HG02870 (cell line): ENCODE measurements around the gene ZNF644.

Source experiments
- ATAC-seq: cut with Tn5 transposase; IDR thresholded peaks from one replicate; pipeline ENCODE4 v1.9.1; 2021; ENCODE audit warnings: mild to moderate bottlenecking, moderate library complexity; ENCODE audit not compliant: unreplicated experiment

ZNF644 gene

DNA sequence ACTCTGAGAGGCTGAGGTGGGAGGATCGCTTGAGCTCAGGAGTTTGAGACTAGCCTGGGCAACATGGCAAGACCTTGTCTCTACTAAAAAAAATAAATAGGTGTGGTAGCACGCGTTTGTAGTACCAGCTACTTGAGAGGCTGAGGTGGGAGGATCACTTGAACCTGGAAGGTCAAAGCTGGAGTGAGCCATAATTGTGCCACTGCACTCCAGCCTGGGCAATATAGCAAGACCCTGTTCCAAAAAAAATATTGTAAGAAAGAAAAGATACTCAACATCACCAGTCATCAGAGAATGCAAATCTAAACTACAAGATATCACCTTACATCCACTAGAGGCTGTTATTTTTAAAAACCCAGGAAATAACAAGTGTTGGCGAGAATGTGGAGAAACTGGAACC lies 32.5 kb downstream of the ZNF644 start:
- ATAC-seq: no peak

DNA sequence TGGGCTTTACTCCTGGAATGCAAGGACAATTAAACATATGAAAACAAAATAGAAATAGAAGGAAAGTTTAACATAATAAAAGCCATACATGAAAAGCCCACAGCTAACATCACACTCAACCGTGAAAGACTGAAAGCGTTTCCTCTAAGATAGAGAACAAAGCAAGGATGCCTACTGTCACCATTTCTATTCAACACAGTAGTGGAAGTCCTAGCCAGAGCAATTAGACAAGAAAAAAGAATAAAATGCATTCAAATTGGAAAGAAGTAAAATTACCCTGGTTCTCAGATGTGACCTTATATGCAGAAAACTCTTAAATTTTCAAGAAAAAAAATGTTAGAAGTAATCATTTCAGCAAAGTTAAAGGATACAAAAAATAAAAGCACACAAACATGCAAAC lies 34.0 kb downstream of the ZNF644 start:
- ATAC-seq: no peak

DNA sequence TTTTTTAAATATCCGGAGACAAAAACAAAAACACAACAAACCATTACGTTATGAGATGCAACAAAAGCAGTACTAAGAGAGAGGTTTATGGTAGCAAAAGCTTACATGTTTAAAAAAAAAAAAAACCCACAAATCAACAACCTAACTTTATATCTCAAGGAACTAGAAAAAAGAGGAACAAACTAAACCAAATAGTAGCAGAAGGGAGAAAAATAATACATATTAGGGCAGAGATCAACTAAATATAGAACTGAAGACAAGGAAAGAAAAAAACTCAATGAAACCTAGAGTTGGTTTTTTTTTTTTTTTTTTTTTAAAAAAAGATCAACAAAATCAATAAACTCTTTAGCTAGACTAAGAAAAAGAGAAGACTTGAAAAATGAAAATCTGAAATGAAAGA lies 34.9 kb downstream of the ZNF644 start:
- no peak for ATAC-seq

DNA sequence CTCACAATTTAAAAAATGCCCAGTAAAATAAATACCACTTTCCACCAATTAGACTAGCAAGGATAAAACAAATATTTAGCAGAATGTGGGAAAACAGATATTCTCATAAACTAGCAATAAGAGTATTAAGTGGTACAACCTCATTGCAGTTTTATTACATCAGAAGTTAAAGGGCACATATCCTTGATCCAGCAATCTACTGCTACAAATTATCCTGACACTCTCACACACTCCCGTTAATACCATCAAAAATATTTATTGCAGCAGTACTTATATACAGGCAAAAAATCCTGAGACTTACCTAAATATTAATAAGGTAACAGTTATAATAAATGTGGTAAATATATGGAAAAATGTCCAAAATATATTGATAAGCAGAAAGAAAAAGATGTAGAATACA lies 44.3 kb downstream of the ZNF644 start:
- no peak for ATAC-seq

DNA sequence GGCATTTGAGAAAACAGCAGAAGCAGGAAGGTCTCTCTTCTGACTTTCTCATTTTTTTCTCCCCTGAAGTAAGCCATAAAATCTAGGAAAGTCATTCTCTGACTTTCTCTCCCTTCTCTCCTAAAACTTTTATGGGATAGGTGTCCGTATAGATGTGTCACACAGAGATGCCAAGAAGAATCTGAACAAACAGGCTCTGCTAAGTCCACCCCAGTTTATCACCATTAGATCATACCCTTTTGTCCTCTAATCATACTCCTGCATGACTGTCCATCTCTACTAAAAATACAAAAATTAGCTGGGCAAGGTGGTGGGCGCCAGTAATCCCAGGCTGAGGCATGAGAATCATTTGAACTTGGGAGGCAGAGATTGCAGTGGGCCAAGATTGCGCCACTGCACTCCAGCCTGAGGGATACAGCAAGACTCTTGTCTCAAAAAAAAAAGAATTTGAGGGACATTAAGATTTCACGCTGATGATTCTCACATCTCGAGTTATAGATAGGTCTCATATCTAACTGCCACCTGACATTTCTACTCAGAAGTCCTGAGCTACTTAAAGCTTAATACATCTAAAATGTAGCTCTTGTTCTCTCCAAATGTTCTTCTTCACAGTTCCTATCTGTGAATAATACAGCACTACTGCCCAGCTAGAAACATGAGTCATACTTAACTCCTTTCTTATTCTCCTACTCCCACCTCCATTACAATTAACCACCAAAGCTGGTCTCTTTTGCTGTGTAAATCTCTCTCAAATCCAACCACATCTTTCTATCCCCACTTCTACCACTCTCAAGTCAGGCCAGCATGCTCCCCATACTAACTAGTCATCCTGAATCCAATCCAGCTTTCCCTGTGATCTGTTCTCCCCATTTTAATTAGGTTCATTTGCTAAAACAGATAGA lies 47.7 kb downstream of the ZNF644 start:
- no peak for ATAC-seq

DNA sequence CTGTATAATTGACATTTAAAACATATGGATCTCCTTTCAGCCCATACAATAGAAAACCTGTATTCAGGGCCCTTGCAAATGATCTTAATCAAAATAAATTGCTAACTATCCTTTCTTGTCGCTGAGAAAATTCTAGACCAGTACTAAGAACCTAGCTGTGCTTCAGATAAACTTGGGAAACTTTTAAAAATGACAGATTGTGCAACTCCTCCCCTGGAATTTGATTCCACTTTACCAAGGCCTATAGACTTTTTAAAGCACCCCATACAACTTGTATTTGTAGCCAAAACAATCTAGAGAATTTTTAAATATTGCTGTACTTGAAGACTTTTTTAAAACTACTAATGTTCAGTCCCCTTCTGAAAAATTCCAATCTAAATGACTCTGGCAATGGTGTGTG lies 51.6 kb downstream of the ZNF644 start:
- ATAC-seq: no peak

DNA sequence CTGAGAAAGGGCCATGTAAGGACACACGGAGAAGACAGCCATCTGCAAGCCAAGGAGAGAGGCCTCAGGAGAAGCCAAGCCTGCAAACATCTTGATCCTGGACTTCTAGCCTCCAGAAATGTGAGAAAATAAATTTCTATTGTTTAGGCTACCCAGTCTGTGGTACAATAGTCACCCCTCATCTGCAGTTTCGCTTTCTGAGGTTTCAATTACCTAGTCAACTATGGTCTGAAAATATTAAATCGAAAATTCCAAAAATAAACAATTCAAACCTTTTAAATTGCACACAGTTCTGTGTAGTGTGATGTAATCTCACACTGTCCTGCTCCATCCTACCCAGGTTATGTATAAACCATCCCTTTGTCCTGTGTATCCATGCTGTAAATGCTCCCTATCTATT lies 52.6 kb downstream of the ZNF644 start:
- no peak for ATAC-seq

DNA sequence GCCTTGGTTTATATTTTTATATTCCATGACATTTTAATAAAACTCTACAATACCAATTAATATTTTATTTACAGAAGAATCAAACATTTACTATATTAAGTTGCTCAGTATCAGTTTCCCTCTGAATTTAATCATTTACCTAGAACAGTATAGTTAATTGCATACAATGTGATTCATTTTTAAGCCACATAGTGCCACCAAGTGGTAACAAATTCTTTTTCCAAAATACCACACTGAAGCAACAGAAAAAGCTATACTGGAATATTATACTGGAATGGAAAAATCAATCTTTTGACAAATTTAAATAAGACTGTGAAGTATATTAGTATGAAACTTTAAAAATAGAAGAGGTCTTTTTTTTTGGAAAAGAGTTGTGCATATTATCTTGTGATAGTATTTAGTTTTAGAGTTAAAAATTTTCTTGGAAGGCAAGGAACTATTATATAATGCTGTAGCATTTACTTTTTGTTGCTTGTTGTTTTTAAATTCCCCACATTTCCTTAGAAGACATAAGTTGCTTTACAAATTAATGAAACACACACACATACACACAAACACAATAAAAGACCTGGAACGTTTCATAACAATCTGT lies 57.3 kb downstream of the ZNF644 start:
- no peak for ATAC-seq

DNA sequence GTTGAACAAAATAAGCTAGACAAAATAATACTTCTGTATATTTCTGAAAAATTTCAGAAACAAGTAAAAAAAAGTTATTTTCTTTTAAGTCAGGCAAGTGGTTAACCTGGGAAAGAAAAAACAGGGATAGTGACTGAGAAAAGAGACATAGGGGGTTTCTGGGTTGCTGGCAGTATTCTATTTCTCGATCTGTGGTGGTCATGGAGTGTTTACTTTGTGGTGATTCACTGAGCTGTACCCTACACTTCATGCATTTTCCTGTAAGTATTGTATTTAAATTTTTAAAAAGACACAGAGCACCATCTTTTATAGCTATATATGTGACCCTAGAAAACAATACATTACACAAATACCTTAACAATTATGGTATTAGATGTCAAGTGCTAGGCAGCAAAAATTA lies 58.2 kb downstream of the ZNF644 start:
- no peak for ATAC-seq

DNA sequence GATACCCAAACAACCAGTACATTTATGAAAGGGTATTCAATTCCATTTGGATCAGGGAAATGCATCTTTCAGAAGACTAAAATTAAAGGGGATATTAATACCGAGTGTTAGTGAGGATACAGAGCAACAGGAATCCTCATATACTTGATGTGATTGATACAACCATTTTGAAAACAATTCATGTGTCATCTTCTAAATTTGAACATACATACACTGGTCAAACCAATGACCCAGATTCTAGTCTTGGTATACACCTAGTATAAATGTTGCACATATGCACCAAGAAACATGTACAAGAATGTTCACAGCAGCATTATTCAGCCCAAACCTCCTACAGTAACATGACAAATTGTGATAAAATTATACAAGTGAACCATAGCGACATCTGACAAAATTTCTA lies 58.6 kb downstream of the ZNF644 start:
- ATAC-seq: no peak

DNA sequence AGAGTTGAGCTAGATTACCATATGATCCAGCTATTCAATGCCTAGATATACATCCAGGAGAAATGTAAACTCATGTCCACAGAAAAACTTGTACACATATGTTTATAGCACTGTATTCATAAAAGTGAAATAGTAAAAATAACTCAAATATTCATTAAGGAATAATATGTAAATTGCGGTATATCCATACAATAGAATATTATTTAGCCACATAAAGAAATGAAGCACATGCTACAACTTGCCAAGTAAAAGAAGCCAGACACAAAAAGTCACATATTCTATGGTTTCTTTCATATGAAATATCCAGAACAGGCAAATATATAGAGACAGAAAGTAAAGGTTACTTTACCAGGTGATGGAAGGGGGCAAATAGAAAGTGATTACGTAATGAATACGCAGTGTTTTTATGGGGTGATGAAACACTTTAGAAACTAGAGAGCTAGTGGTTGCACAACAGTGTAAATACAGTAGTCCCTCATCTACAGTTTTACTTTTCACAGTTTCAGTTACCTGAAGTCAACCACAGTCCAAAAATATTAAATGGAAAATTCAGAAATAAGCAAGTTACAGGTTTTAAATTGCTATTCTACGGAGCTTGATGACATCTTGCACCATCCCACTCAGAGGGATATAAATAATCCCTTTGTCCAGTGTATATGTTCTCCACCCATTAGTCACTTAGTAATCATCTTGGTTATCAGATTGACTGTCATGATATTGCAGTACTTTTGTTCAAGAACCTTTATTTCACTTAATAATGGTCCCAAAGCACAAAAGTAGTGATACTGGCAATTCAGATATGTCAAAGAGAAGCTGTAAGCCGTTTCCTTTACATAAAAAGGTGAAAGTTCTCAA lies 62.3 kb downstream of the ZNF644 start:
- ATAC-seq: peak; percentile 57

DNA sequence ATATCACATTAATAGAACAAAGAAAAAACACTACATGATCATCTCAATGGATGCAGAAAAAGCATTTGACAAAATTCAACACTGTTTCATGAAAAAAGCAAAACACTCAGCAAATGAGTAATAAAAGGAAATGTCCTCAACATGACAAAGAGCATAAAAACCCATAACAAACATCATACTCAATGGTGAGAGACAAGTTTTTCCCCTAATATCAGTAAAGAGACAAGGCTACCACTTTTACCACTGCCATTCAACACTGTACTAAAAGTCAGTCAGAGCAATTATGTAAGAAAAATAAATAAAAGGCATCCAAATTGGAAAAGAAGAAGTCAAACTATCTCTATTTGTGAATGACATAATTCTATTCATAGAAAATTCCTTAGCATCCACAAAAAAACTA lies 64.3 kb downstream of the ZNF644 start:
- no peak for ATAC-seq

DNA sequence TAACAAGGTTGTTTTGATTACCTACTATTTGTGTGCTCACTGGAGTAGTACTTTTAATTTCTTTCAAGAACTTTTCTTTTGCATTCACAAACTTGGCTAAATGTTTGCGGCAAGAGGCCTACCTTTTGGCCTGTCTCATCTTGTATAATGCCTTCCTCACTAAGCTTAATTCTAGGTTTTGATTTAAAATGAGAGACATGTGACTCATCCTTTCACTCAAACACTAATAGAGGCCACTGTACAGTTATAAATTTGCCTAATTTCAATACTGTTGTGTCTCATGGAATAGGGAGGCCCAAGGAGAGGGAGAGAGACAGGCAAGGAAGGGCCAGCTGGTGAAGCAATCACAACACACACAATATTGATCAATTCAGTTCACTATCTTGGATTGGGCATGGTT lies 66.1 kb downstream of the ZNF644 start:
- no peak for ATAC-seq

DNA sequence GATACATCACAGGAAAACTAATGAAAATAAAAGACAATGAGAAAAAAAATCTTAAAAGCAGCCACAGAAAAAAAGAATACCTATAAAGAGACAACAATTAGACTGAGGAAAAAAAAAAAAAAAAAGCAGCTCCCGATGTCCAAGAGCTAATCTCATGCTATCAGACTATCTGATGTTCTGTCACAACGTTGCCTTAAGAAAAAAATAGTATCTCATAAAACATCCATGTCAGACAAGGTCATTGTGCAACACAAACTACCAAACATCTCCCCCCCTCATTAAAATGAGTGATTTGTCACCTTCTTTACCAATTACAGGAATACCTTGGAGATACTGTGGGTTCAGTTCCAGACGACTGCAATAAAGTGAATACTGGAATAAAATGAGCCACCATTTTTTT lies 68.9 kb downstream of the ZNF644 start:
- no peak for ATAC-seq

DNA sequence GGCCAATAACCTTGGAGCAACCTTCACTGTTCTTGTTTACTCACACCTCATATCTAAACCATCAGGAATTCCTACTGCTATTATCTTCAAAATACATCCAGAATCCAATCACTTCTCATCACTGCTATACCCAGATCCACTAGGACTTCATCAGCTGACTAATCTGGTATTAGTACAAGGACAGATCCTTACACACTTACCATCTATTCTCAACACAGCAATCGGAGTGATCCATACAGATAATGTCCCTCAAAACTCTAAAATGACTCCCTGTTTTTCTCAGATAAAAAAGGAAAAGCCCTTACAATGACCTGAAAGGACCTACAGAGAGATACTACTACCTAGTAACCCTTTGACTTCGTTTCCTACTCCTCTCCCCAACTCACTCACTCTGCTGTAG lies 70.8 kb downstream of the ZNF644 start:
- ATAC-seq: no peak

DNA sequence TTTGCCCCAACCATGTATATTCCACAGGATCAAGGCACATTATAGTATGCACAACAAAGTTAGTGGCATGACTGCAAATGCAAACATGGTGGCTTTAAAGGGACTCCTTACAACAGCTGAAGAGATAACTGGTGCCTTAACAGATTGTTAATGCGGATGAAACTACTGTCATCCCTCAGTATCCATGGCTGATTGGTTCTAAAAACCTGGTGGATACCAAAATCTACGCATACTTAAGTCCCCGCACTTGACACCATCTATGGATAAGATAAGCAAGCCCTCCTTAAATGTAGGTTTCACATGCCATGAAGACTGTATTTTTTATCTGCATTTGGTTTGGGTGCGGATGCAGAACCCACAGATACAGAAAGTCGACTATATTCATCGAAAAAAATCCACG lies 73.5 kb downstream of the ZNF644 start:
- ATAC-seq: no peak

DNA sequence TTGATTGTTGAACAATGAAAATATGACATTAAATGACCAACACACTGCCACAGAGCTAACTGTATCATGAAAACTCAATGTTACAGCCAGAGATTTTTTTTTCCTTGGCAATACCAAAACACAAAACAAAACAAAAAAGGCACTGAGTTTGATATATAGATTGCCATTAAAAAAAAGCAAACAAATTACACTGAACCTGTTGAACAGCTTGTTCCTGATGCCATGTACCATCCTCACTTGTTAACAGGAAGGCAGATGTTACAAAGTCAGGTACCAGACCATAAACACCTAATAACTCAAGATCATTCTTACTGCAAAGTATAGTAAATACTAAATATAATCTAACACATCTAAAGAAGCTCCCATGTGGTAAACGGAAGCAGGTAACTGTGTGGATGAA lies 75.2 kb downstream of the ZNF644 start:
- ATAC-seq: no peak

DNA sequence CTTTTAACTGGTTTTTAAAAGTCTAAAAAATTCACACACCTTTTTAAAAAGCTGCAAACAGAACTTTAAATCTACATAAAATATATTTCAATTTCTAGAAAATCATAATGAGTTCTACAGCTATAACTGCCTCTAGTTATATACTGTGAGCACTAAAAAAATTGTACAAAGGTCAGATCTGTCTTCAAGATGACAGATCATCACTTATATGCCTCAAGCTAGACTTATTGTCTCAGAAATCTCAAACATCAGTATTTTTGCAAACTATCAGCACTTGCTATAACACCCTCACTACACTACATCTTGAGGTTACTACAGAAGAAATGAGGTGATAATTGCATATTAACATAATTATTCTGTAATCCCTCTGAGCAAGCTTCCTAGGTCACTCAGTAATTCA lies 76.5 kb downstream of the ZNF644 start:
- no peak for ATAC-seq

DNA sequence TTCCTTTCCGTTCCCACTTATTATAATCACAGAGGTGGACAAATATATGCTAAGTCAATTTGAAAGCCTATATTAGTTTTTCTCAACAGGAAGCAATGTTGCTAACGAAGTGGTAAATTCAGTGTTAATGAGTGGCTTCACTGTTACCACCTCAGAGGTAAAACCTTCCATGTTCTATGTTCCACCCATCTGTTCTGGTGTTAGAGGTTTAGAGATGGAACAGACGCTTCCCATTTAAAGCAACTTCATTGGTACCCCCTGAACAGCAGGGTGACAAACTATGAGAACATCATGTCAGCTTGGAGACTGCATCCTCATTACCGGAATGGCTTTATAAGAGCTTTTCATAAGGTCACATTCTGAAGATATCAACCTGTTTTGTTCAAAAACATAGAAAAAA lies 77.9 kb downstream of the ZNF644 start:
- ATAC-seq: no peak

DNA sequence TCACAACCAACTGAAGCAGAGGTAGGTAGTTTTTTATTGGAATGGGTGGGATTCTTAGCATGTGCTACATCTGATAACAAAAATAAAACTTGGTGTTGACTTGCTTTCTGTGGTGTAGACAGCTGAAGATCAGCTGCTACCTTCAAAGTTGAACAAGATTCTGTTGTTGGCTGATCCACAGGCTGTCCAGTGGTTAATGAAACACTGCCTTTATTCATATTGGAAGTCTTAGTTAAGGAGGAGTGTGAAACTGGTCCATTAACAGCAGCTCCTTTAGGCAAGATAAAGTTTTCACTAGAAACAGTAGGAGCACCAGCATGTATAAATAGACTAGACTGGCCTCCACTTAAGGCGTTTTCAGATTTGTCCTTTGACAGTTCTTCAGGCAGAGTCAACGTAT lies 81.1 kb downstream of the ZNF644 start:
- no peak for ATAC-seq

DNA sequence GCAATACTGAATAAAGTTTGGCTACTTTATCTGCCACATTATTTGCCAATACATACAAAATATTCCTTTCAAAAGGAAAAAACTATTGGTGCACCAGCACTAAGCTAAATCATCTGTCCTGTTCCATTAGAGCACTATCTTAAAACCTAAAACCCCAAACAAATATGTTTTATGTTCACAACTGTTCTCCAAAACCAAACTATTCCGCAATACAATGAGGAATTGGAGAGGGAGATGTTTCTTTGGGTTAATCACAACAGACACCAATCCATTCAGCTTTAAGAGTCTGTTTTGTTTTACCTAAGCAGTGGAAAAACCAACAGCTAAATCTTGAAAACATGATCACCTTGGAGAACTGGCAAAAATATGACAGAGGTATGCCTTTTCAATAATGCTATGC lies 85.1 kb downstream of the ZNF644 start:
- ATAC-seq: no peak

DNA sequence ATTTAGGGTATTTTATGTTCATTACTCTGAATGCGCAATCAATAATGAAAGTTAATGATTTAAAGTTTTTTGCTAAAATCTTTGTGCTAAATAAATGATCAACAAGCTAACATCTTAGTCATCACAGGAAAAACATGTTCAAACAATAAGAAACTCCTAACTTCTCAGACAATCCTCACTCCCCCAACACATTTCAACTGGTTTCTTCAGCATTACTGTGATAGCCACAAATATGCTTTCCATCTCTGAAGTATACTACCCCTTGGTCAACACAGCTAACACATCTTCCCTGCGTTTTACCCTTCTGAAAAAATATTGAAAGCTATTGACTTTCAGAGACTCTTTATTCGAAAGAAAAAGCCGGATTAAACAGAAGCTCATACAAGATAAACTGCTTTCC lies 85.8 kb downstream of the ZNF644 start:
- no peak for ATAC-seq
